GM21515 (cell line): Measurements from ENCODE around the gene SGTB.
A peak's percentile ranks its signal among the peaks of the same experiment; 100 is the strongest.
"Not testable (repeated sequence)": the region's sequence is repeated elsewhere in the genome, so short reads cannot be mapped to it uniquely, and the experiment has no call there.

Experiments used
- ATAC-seq: cut with Tn5 transposase; IDR thresholded peaks from one replicate; pipeline ENCODE4 v1.9.1; 2021; ENCODE audit not compliant: unreplicated experiment

SGTB gene

GRCh38 chr5:65674749-65675148, 47.2 kb downstream of the SGTB start:
- ATAC-seq: no peak

DNA sequence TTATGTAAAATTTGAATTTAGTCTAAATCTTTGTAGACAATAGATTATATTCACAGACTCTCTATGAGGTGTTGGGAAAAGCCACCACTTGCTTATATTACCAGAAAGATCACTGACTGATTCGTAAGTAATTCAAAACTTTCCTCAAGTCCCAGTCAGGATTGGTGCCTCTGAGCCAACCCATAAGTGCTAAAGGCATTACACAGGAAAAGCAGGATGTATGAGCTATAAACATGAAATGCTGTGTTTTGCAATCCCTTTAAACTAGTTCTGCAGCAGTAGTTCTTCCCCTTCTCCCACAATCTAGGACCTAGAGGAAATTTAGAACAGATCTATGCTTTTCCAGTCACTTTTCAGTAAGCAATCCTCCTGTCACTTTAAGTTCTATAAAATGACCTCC, 49.1 kb downstream of the SGTB start:
- ATAC-seq: no peak

DNA sequence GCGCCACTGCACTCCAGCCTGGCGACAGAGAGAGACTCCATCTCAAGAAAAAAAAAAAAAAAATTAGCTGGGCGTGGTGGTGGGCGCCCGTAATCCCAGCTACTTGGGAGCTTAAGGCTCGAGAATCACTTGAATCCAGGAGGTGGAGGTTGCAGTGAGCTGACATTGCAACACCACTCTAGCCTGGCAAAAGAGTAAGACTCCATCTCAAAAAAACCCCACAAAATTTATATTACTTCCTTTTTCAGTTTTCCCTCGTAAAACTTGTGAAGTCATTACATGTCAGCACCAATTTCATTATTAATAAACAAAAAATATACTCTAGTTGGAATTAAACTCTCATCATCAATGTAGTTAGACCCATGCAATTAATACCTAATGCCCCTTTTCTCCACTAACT, 53.2 kb downstream of the SGTB start:
- ATAC-seq: no peak

- ATAC-seq: no peak
These were observed 57.9 kb downstream of the SGTB start for GRCh38 chr5:65663804-65664521.

GRCh38 chr5:65654713-65655112, 67.2 kb downstream of the SGTB start:
- no peak for ATAC-seq

- ATAC-seq: no peak
These were observed 70.8 kb downstream of the SGTB start for GRCh38 chr5:65651144-65651543.

DNA sequence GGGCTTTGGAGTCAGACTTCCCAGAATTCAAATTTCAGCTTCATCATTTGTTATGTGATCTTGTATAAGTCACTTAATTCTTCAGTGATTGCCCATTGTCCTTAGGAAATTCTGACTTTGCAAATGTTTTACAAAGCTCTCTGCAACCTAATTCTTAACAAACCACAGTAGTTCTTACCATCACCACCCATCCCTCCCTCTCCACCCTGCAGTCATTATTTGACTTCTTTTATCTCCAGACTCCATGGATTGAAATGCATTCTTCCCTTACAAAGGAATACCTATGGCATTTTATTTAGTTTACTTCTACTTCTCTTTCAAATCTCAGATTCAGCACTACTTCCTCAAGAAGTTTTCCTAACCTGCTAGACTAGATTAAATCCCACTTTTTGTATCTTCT, 74.0 kb downstream of the SGTB start:
- ATAC-seq: no peak

GRCh38 chr5:65646938-65647337, 75.0 kb downstream of the SGTB start:
- ATAC-seq: no peak

- ATAC-seq: no peak
These were observed 81.7 kb downstream of the SGTB start for GRCh38 chr5:65640240-65640639.

DNA sequence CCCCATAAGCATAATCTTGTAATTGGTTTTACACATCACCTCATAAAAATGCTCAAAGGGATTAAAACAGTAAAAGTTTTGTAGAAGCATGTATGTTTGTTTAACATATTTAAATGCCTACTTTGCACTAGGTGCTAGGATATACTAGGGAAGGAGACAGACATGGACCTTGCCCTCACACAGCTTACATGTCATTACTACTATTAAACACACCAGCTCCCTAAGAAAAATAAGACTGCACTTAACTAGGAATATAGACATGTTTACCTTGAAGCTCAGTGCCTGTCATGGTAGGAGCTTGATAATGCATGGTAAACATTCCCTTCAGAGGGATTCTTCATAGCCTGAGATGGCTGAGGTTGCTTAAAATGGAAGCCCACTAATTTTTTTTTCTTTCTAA, 90.9 kb downstream of the SGTB start:
- no peak for ATAC-seq

GRCh38 chr5:65625743-65626142, 96.2 kb downstream of the SGTB start:
- no peak for ATAC-seq

DNA sequence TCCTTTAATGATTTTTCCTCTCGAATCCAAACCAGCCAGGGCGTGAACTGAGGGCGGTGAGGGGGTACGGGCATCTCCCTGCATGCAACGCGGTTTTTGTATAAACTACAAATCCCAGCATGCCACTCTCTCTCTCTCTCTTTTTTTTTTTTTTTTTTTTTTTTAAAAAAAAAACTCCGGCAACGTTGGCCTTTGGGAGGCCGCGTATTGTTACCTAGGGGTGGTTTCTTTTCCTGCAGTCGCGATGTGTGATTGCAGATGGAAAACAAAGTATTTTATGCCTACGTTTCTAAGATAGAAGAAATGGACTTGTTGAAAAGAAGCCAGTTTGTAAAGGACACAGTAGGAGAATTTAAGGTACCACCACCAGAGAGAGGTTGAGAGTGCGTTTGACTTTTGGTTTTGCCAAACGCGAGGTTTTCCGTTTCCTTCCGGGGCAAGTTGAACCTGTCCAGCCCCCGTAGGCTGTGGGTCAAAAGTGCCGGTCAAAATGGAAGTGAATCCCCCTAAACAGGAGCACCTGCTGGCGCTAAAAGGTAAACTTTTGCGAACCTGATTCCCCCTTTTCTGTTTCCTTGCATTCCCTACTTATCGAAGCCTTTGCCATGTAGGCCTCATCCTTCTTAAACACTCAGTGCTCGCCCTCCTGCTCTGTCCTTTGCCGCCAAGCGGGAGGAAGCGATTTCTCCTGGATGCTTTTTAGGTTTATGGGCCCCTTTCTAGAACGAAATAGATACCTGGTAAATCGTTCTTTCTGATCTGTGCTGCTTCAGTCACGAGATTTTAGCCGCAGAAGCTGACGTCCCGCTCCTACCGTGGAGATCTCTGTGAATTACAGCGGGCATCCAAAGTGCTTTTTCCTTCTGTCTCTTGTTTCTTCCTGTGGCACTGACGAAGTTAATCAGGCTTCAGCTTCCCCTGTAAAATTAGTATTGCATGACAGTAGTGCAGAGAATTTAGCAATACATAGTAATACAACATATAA, 97.0 kb downstream of the SGTB start, which contains the start of the genes SHLD3 and TRAPPC13:
SHLD3 (plus strand) TSS at position 457 of the 985 bp plus-strand sequence. CDS start 4,561 bp downstream, outside the sequence.
TRAPPC13 (plus strand) TSS at position 457 of the 985 bp plus-strand sequence; CDS start at position 491, 34 bp downstream.
- peak; percentile 67 for ATAC-seq

- peak; percentile 92 for ATAC-seq
These were observed 97.8 kb downstream of the SGTB start, which contains the start of gene TRIM23 for GRCh38 chr5:65624025-65624570. TRIM23 (minus strand) TSS chr5:65624333; CDS start chr5:65624274, 59 bp downstream.

GRCh38 chr5:65623482-65623881, 98.4 kb downstream of the SGTB start:
- no peak for ATAC-seq

GRCh38 chr5:65621961-65622360, 99.9 kb downstream of the SGTB start:
- ATAC-seq: not testable (repeated sequence)

- ATAC-seq: no peak
These were observed 101.9 kb downstream of the SGTB start for GRCh38 chr5:65620021-65620420.
